Adipocyte (in vitro differentiated cells): ENCODE data around the gene BNC1.

Experiments
- DNase-seq: peaks from one replicate; pipeline ENCODE4 v3.0.0-alpha.2; 2015; ENCODE audit warnings: low read depth
- H3K27me3 ChIP-seq: replicated peaks from 2 replicates; pipeline ENCODE4 v1.7.0; 2013; ENCODE audit warnings: mild to moderate bottlenecking, low read length, moderate library complexity; ENCODE audit not compliant: control insufficient read depth, insufficient read depth
- H3K36me3 ChIP-seq: 2 replicates; pipeline ENCODE4 v1.7.0; 2013; ENCODE audit warnings: low read length, mild to moderate bottlenecking, moderate library complexity; ENCODE audit not compliant: control insufficient read depth, insufficient read depth, severe bottlenecking
- H3K4me1 ChIP-seq: 2 replicates; pipeline ENCODE4 v1.7.0; 2013; ENCODE audit warnings: mild to moderate bottlenecking, low read length, moderate library complexity; ENCODE audit not compliant: control insufficient read depth, insufficient read depth
- H3K4me3 ChIP-seq: 2 replicates; pipeline ENCODE4 v1.7.0; 2013; ENCODE audit warnings: mild to moderate bottlenecking, low read length, moderate library complexity
- H3K9ac ChIP-seq: 2 replicates; pipeline ENCODE4 v1.7.0; 2013; ENCODE audit warnings: mild to moderate bottlenecking, low read length, moderate library complexity
- H3K9me3 ChIP-seq: 2 replicates; pipeline ENCODE4 v1.7.0; 2013; ENCODE audit warnings: mild to moderate bottlenecking, low read length, moderate library complexity; ENCODE audit not compliant: control insufficient read depth

BNC1 gene

GRCh38 chr15:83290236-83290635, 5.8 kb upstream of the BNC1 start:
- Histone ChIP-seq H3K4me1 (peaks cover 39% of the 10 kb centered on the region), H3K9me3 (no peaks in the 10 kb centered on the region), H3K27me3 (no peaks in the 10 kb centered on the region), H3K9ac (no peak overlapping the region), H3K4me3 (no peak overlapping the region), H3K36me3 (no peaks in the 10 kb centered on the region)
- no peak for DNase-seq

GRCh38 chr15:83289160-83289559, 4.7 kb upstream of the BNC1 start:
- H3K36me3 ChIP-seq: no peaks in the 10 kb centered on the region
- H3K9ac ChIP-seq: no peak overlapping the region
- H3K4me3 ChIP-seq: no peak overlapping the region
- DNase-seq: peak; percentile 7
- H3K9me3 ChIP-seq: no peaks in the 10 kb centered on the region
- no peaks in the 10 kb centered on the region for H3K27me3 ChIP-seq
- H3K4me1 ChIP-seq: peaks cover 39% of the 10 kb centered on the region

- no peak overlapping the region for H3K9ac ChIP-seq
- no peaks in the 10 kb centered on the region for H3K9me3 ChIP-seq
- H3K4me1 ChIP-seq: peaks cover 39% of the 10 kb centered on the region
- no peaks in the 10 kb centered on the region for H3K36me3 ChIP-seq
- H3K27me3 ChIP-seq: no peaks in the 10 kb centered on the region
- no peak for DNase-seq
- H3K4me3 ChIP-seq: no peak overlapping the region
Observed at GRCh38 chr15:83288381-83288801, 3.9 kb upstream of the BNC1 start.

DNA sequence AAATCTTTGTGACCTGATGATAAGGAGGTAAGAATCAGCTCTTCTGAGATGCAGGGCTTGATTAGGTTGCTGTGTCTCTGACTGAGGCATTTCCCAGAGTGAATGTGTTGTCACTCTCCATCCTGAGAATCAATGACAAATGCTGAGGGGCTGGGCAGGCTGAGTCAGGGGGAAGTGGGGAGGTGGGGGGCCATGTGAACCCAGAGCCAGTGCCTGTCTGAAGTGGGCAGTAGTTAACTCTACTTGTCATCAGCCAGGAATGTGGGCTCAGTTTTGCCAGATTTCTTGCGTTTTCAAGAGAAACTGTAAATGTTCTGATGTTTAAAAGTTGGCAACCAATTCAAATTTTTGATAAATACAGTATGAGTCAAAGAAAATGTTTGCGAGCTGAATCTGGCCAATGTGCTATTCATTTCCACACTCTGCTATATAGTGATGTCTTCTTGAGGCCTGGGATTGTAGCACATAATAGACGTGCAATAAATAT, 3.1 kb upstream of the BNC1 start:
- peak; percentile 87 for DNase-seq
- peaks cover 42% of the 10 kb centered on the region for H3K4me1 ChIP-seq
- no peaks in the 10 kb centered on the region for H3K27me3 ChIP-seq
- H3K9ac ChIP-seq: no peak overlapping the region
- H3K36me3 ChIP-seq: no peaks in the 10 kb centered on the region
- H3K4me3 ChIP-seq: no peak overlapping the region
- H3K9me3 ChIP-seq: no peaks in the 10 kb centered on the region

- Histone ChIP-seq H3K4me3 (no peak overlapping the region), H3K36me3 (no peaks in the 10 kb centered on the region), H3K27me3 (no peaks in the 10 kb centered on the region), H3K9me3 (no peaks in the 10 kb centered on the region), H3K9ac (no peak overlapping the region), H3K4me1 (peaks cover 45% of the 10 kb centered on the region)
- peak; percentile 59 for DNase-seq
Observed at GRCh38 chr15:83285979-83286553, 1.6 kb upstream of the BNC1 start.

DNA sequence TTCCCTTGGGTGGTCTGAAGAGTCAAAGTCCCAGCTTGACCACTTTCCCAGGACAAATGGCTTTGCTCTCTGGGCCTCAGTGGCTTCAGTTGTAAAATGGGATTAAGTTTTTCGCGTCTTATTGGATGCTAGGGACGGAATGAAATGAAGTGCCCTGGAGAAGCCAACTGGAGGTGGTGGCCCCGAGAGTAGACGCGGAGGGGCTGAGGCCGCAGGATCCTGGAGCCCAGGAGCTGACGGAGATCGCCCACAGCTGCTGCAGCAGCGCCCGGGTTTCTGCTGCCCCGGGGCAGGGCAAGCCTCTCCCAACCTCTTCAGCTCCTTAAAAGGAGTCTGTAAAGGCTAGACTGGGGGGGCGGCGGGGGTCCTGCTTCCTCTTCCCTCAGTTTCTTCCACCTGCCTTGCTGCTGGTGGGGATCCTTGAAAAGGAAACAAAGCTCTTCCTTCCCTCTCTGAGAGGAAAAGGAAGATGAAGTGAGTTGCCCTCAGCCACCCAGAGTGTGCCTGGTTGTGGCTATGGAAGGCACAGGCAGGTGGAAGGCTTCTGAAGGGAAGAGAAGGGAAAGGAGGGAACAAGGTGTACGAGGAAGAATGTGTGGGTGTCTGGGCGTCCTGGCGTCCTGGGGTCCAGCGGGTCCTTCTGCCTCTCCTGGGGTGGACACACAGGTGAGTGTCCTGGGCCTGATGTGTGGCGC, 967 bp upstream of the BNC1 start:
- Histone ChIP-seq H3K36me3 (no peaks in the 10 kb centered on the region), H3K4me3 (no peak overlapping the region), H3K9ac (no peak overlapping the region), H3K4me1 (peaks cover 45% of the 10 kb centered on the region), H3K27me3 (no peaks in the 10 kb centered on the region), H3K9me3 (no peaks in the 10 kb centered on the region)
- DNase-seq: no peak

DNA sequence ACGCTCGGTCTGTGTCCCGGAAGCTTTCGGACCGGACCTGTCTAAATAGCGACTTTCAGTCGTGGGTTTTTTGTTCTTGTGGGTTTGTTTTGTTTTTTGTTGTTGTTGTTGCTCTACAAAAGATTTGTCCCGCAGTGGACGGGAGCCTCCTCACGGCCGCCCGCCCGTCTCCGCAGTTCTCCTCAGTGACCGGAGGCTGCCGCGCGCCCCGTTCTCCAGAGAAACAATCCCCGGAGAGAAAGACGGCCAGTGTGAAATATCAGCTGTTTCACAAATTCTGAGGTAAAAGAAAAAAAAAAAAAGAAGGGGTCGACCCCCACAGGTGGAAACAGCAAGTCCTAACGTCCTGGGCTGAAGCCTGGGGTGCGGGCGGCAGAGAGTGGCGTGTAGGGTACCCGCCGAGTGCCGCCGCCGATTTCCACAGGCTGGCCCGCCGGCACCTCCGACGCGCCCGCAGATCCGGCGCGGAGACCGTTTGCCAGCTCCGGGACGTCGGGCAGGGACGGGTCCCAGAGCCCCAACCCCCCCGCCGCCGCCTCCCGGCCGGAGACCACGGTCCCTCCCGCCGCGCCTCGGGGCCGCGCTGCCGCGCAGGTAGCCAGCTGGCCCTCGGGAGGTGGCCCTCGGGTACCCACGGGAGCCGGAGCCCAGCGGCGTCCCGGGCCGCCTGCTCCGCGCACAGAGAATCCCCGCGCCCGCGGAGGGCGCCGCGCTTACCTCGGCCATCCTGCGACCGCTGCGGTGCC, 478 bp downstream of the BNC1 start:
- Histone ChIP-seq H3K27me3 (no peaks in the 10 kb centered on the region), H3K4me1 (peaks cover 41% of the 10 kb centered on the region), H3K4me3 (peak overlapping the region; percentile 85), H3K9me3 (no peaks in the 10 kb centered on the region), H3K9ac (peak overlapping the region; percentile 89), H3K36me3 (no peaks in the 10 kb centered on the region)
- peak; percentile 54 for DNase-seq

- H3K4me3 ChIP-seq: peak overlapping the region; percentile 85
- no peaks in the 10 kb centered on the region for H3K9me3 ChIP-seq
- no peaks in the 10 kb centered on the region for H3K27me3 ChIP-seq
- H3K4me1 ChIP-seq: peaks cover 34% of the 10 kb centered on the region
- no peaks in the 10 kb centered on the region for H3K36me3 ChIP-seq
- H3K9ac ChIP-seq: peak overlapping the region; percentile 89
- DNase-seq: peak; percentile 45
Observed at GRCh38 chr15:83283138-83283812, 1.2 kb downstream of the BNC1 start.

- Histone ChIP-seq H3K36me3 (no peaks in the 10 kb centered on the region), H3K4me3 (peak overlapping the region; percentile 85), H3K4me1 (peaks cover 29% of the 10 kb centered on the region), H3K9ac (peak overlapping the region; percentile 89), H3K9me3 (no peaks in the 10 kb centered on the region), H3K27me3 (no peaks in the 10 kb centered on the region)
- no peak for DNase-seq
Observed at GRCh38 chr15:83282776-83283137, 1.7 kb downstream of the BNC1 start.

DNA sequence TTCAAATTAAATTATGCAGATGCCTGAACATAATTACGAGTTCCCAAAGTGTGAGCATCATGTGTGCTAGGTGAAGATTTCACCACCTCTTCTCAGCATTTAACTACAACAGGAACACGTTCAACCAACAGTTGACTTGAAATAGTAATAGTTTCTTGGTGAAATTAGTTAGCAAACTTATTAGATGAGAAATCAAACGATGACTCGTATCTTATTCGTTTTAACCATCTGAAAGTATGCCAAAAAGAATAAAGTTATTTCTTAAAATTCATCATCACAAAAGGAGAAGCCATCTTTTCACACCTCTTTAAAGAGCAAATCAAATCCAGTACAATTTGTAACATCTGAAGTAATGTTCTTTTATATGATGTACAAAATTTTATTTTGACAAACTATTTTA, 2.3 kb downstream of the BNC1 start:
- H3K9me3 ChIP-seq: no peaks in the 10 kb centered on the region
- DNase-seq: no peak
- peaks cover 22% of the 10 kb centered on the region for H3K4me1 ChIP-seq
- H3K4me3 ChIP-seq: no peak overlapping the region
- no peaks in the 10 kb centered on the region for H3K27me3 ChIP-seq
- no peak overlapping the region for H3K9ac ChIP-seq
- no peaks in the 10 kb centered on the region for H3K36me3 ChIP-seq

GRCh38 chr15:83278191-83278590, 6.3 kb downstream of the BNC1 start:
- peak; percentile 18 for DNase-seq
- no peaks in the 10 kb centered on the region for H3K36me3 ChIP-seq
- no peak overlapping the region for H3K4me3 ChIP-seq
- peaks cover 10% of the 10 kb centered on the region for H3K4me1 ChIP-seq
- no peaks in the 10 kb centered on the region for H3K27me3 ChIP-seq
- no peak overlapping the region for H3K9ac ChIP-seq
- no peaks in the 10 kb centered on the region for H3K9me3 ChIP-seq
